HEK293T (cell line): ENCODE measurements around the gene ABCA4.

Source experiments
- ARNT ChIP-seq: fragments of 450-650 bp; IDR thresholded peaks from 2 replicates; pipeline ENCODE4 v1.6.1; 2017; ENCODE audit warnings: mild to moderate bottlenecking
- BHLHE40 ChIP-seq: fragments of 450-650 bp; IDR thresholded peaks from 2 replicates; pipeline ENCODE4 v1.6.1; 2016; ENCODE audit warnings: mild to moderate bottlenecking, moderate library complexity, borderline replicate concordance
- ELF4 ChIP-seq: fragments of 450-650 bp; IDR thresholded peaks from 2 replicates; pipeline ENCODE4 v1.6.1; 2017; ENCODE audit warnings: antibody characterized with exemption
- FOXA1 ChIP-seq: fragments of 450-650 bp; IDR thresholded peaks from 2 replicates; pipeline ENCODE4 v1.6.1; 2016; ENCODE audit warnings: mild to moderate bottlenecking
- FOXK2 ChIP-seq: fragments of 450-650 bp; IDR thresholded peaks from 2 replicates; pipeline ENCODE4 v1.6.1; 2016; ENCODE audit warnings: mild to moderate bottlenecking
- FOXM1 ChIP-seq: fragments of 450-650 bp; IDR thresholded peaks from 2 replicates; pipeline ENCODE4 v1.6.1; 2017; ENCODE audit warnings: mild to moderate bottlenecking, borderline replicate concordance
- HDGF ChIP-seq: fragments of 450-650 bp; IDR thresholded peaks from 2 replicates; pipeline ENCODE4 v1.6.1; 2017; ENCODE audit warnings: antibody characterized with exemption, borderline replicate concordance
- LEF1 ChIP-seq: fragments of 450-650 bp; IDR thresholded peaks from 2 replicates; pipeline ENCODE4 v1.6.1; 2017; ENCODE audit warnings: mild to moderate bottlenecking, borderline replicate concordance
- NFRKB ChIP-seq: fragments of 450-650 bp; IDR thresholded peaks from 2 replicates; pipeline ENCODE4 v1.6.1; 2016; ENCODE audit warnings: mild to moderate bottlenecking, moderate library complexity
- PKNOX1 ChIP-seq: fragments of 450-650 bp; IDR thresholded peaks from 2 replicates; pipeline ENCODE4 v1.6.1; 2016
- SP1 ChIP-seq: fragments of 450-650 bp; IDR thresholded peaks from 2 replicates; pipeline ENCODE4 v1.6.1; 2017
- SUZ12 ChIP-seq: fragments of 450-650 bp; IDR thresholded peaks from 2 replicates; pipeline ENCODE4 v1.6.1; 2016; ENCODE audit warnings: mild to moderate bottlenecking
- ZNF384 ChIP-seq: fragments of 450-650 bp; IDR thresholded peaks from 2 replicates; pipeline ENCODE4 v1.6.1; 2016

GRCh38 chr1:93958726-93959100 lies 162.2 kb downstream of the ABCA4 start:
- no peak for TF ChIP-seq ZNF384
- TF ChIP-seq HDGF, result no peak
- no peak for TF ChIP-seq NFRKB
- no peak for TF ChIP-seq SP1
- no peak for TF ChIP-seq SUZ12
- no peak for TF ChIP-seq FOXK2
- no peak for TF ChIP-seq BHLHE40
- TF ChIP-seq ARNT, result no peak
- no peak for TF ChIP-seq ELF4
- no peak for TF ChIP-seq LEF1
- TF ChIP-seq FOXM1, result no peak
- TF ChIP-seq FOXA1, result no peak
- TF ChIP-seq PKNOX1, result no peak
